Glomerular endothelial cell (primary cell): ENCODE results near the gene MPHOSPH10. TPM values are rescaled to one million over a fixed set of nuclear protein-coding genes. Genes with fewer than 3 reads are reported as not detected.
"Not testable (repeated sequence)": the region's sequence is repeated elsewhere in the genome, so short reads cannot be mapped to it uniquely, and the experiment has no call there.

ENCODE experiments used
- DNase-seq: peaks from one replicate; pipeline ENCODE4 v3.0.0-alpha.2; 2011; ENCODE audit warnings: low read depth, low spot score; ENCODE audit errors: extremely low read depth
- total RNA-seq: library from RNA; depleted of rRNA; stranded (reverse); fragments of >200 nt; gene quantifications from 2 replicates; pipeline ENCODE4 v1.2.3, GENCODE V29; 2015

The MPHOSPH10 gene
- total RNA-seq, 1 donor from 2014 or later, result 23.2 TPM

GRCh38 chr2:71157124-71157793 is 26.8 kb downstream of the MPHOSPH10 start:
- no peak for DNase-seq

DNA sequence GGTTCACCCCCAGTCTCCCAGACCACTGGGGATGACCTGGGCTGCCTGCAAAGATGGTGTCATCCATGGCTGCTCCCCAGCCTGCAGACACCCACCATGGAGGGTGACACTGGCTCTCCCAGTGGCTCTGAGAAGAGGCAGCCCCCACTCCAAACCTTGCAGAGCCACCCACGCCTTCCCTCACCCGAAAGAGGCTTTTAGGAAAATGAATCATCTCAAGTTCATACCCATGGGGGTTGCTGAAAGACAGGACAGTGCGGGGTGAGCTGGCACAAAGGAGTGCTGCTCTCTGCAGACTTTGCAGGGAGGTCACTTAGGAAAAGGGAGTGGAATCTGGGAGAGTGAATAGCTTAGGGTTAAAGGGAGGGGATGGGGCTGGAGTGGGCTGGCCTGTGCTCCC is 36.4 kb downstream of the MPHOSPH10 start:
- no peak for DNase-seq

GRCh38 chr2:71173096-71173495 is 42.7 kb downstream of the MPHOSPH10 start:
- DNase-seq, result no peak

DNA sequence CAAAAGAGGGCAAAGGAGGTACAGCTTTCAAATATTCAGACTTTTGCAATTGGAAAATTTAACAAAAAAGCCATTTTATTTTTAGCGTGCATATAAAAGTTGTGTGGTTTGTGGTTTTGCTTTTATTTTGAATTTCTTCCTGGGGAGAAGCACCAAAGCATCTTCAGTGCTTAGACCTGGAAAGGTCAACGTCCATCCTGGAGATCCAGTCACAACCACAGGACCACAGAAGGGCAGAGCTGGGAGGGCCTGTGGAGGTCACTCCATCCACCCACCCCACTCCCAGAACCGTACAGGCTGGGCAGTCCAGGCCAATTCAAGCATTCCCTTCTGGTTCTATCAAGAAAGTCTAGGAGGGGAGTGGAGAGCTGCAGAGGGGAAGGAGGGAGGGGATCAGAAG is 43.8 kb downstream of the MPHOSPH10 start:
- no peak for DNase-seq

- DNase-seq, result not testable (repeated sequence)
These were observed 48.4 kb downstream of the MPHOSPH10 start for GRCh38 chr2:71178836-71179235.

DNA sequence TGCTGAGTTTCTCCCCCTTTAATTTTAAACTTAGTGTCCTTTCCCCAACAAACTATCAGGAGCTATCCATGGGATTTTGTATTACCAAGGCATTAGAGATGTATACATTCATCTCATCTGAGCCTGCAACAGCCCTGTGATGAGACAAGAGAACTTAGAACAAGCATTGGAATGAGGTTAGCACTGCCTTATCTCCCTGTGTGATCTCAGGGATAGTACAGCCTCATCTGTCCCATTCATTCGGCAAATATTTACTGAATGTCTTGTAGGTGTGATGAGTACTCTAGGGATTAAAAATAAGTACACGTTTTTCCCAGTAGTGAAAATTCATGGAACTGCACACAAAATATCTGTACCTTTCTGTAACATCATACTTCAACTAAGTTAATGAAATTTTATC is 50.9 kb downstream of the MPHOSPH10 start:
- no peak for DNase-seq

- DNase-seq, result not testable (repeated sequence)
These were observed 53.1 kb downstream of the MPHOSPH10 start for GRCh38 chr2:71183306-71184115.

DNA sequence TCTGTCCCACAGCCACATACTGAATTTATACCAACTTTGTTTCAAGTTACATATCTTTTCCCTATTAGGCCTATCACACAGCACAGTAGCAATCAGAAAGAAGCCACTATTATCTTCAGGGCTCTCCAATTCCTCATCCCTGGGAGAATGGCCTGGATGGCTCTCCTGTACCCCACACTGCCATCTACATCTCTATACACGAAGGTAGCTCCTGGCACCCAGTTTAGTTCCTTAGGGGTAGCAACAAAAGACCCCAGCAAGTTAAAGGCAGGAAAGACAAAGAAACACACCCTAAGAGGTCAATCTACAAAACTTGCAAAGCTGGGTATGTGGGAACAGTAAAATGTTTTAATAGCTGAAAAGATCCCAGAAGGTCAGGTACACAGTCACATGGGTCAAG is 56.5 kb downstream of the MPHOSPH10 start:
- no peak for DNase-seq

- DNase-seq, result no peak
These were observed 57.2 kb downstream of the MPHOSPH10 start for GRCh38 chr2:71187589-71187988.

GRCh38 chr2:71190656-71191569 is 60.5 kb downstream of the MPHOSPH10 start:
- DNase-seq, result no peak

DNA sequence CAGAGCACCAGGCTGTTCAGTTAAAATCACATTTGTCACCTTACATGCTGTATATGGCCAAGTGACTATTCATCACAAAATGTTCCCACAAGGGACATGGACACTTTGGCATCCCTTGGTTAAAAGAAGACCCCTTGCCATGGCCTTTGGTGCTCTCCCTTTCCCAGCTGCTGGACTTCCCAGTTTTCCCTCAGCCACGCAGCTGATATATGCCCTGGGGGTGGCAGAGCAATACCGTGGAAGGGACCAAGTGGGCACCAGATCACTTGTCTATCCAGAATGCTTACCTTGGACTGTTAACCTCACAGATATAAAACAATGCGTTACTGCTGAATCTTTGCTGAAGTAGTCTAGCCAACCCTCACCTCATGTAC is 61.1 kb downstream of the MPHOSPH10 start:
- DNase-seq, result no peak

Other genes starting within 250 kb of the MPHOSPH10 start
- gene VAX2, start 230.1 kb upstream of the MPHOSPH10 start, total RNA-seq, result 0.48 and 0.53 TPM in 2 replicates
- not detected in 2 replicates for gene ATP6V1B1, start 194.7 kb upstream of the MPHOSPH10 start, total RNA-seq
- gene ANKRD53, start 152.0 kb upstream of the MPHOSPH10 start, total RNA-seq, result 0.34 and 0.53 TPM in 2 replicates
- gene TEX261, start 135.8 kb upstream of the MPHOSPH10 start, total RNA-seq, result 43.7 and 50.2 TPM in 2 replicates
- 158 and 219 TPM in 2 replicates for gene NAGK, start 62.0 kb upstream of the MPHOSPH10 start, total RNA-seq
- gene MCEE, start 405 bp upstream of the MPHOSPH10 start, total RNA-seq, result 5.6 and 7.2 TPM in 2 replicates
- 0.47 and 0.87 TPM in 2 replicates for gene PAIP2B, start 96.5 kb downstream of the MPHOSPH10 start, total RNA-seq
- gene ZNF638, start 201.1 kb downstream of the MPHOSPH10 start, total RNA-seq, result 60.1 and 96.7 TPM in 2 replicates